Activated T-helper 1 cell treated with Interleukin-2 at 50 U/mL for 16 hours (primary cell): ENCODE data around the gene ATP11B.
"Not testable (repeated sequence)": the region's sequence is repeated elsewhere in the genome, so short reads cannot be mapped to it uniquely, and the experiment has no call there.

Source experiments
- DNase-seq: peaks from one replicate; pipeline ENCODE4 v3.0.0-alpha.2; 2020; ENCODE audit warnings: low read depth

ATP11B gene

GRCh38 chr3:182837855-182838454, 44.7 kb downstream of the ATP11B start:
- no peak for DNase-seq

- DNase-seq = no peak
These were observed 50.2 kb downstream of the ATP11B start for GRCh38 chr3:182843478-182843877.

- DNase-seq = no peak
These were observed 55.6 kb downstream of the ATP11B start for GRCh38 chr3:182848906-182849305.

- DNase-seq = no peak
These were observed 61.8 kb downstream of the ATP11B start for GRCh38 chr3:182855076-182855475.

- no peak for DNase-seq
These were observed 68.0 kb downstream of the ATP11B start for GRCh38 chr3:182861348-182861747.

- no peak for DNase-seq
These were observed 69.0 kb downstream of the ATP11B start for GRCh38 chr3:182862159-182862860.

GRCh38 chr3:182869059-182869458, 75.8 kb downstream of the ATP11B start:
- no peak for DNase-seq

GRCh38 chr3:182870917-182871316, 77.6 kb downstream of the ATP11B start:
- DNase-seq = not testable (repeated sequence)

GRCh38 chr3:182879031-182879611, 85.8 kb downstream of the ATP11B start:
- no peak for DNase-seq

GRCh38 chr3:182886497-182886896, 93.2 kb downstream of the ATP11B start:
- no peak for DNase-seq

GRCh38 chr3:182889948-182890629, 96.8 kb downstream of the ATP11B start:
- no peak for DNase-seq

- DNase-seq = no peak
These were observed 98.1 kb downstream of the ATP11B start for GRCh38 chr3:182891364-182891763.

GRCh38 chr3:182892226-182892625, 98.9 kb downstream of the ATP11B start:
- DNase-seq = no peak

- DNase-seq = no peak
These were observed 102.3 kb downstream of the ATP11B start for GRCh38 chr3:182895513-182896112.

- no peak for DNase-seq
These were observed 103.2 kb downstream of the ATP11B start for GRCh38 chr3:182896553-182896952.

GRCh38 chr3:182902236-182902635, 108.9 kb downstream of the ATP11B start:
- no peak for DNase-seq

- DNase-seq = no peak
These were observed 110.9 kb downstream of the ATP11B start for GRCh38 chr3:182904164-182904563.

- no peak for DNase-seq
These were observed 112.3 kb downstream of the ATP11B start for GRCh38 chr3:182905623-182906022.

- DNase-seq = no peak
These were observed 112.7 kb downstream of the ATP11B start for GRCh38 chr3:182906036-182906435.

GRCh38 chr3:182908471-182908870, 115.2 kb downstream of the ATP11B start:
- no peak for DNase-seq

GRCh38 chr3:182909318-182910040, 116.2 kb downstream of the ATP11B start:
- no peak for DNase-seq
